ENCODE results near the gene WWOX.

WWOX gene

DNA sequence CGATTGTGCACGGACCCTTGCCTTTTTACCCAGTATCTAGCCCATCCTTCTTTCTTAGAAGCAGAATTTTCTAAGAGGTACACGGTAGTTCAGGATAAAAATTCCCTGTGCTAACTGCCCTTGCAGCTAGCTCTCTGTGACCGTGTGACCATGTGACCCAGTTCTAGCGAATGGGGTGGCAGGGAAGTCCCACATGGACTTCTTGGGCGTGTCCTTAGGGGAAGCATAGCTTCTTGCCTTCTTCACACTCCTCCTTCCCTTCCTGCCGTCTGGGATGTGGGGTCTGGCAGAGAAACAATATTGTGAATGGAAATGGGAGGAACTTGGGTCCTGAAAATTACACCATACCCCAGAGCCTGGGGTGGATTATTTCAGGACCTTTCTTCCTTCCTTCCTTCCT is 830.4 kb downstream of the WWOX start:
- no peak for FAIRE-seq

DNA sequence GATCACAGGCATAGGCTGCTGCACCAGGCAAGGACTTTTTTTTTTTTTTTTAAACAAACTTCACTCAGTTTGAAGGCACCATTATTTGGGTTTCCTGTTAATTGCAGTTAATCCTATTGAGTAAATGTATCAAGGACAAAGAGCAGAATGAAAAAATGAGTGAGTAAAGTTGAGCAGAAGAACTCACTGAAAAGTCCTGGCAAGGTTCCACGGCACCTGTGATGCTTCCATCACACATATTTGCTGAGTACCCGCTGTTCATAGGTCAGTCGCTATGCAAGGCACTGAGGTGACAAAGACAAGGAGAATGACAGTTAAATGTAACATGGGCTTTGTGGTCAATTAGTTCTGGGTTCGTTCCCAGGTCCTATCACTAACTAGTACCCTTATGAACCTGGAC is 831.1 kb downstream of the WWOX start:
- FAIRE-seq: no peak

GRCh38 chr16:78931267-78931666 is 831.8 kb downstream of the WWOX start:
- no peak for FAIRE-seq

DNA sequence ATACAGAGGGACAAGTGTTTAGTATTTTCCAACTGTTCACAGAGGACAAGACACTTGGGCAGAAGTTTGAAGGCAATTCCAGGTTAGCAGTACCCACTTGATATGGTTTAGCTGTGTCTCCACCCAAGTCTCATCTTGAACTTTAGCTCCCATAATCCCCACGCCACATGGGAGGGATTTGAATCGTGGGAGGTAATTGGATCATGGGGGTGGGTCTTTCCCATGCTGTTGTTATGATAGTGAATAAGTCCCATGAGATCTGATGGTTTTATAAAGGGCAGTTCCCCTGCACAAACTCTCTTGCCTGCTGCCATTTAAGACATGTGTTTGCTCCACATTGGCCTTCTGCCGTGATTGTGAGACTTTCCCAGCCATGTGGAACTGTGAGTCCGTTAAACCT is 832.2 kb downstream of the WWOX start:
- FAIRE-seq: no peak

DNA sequence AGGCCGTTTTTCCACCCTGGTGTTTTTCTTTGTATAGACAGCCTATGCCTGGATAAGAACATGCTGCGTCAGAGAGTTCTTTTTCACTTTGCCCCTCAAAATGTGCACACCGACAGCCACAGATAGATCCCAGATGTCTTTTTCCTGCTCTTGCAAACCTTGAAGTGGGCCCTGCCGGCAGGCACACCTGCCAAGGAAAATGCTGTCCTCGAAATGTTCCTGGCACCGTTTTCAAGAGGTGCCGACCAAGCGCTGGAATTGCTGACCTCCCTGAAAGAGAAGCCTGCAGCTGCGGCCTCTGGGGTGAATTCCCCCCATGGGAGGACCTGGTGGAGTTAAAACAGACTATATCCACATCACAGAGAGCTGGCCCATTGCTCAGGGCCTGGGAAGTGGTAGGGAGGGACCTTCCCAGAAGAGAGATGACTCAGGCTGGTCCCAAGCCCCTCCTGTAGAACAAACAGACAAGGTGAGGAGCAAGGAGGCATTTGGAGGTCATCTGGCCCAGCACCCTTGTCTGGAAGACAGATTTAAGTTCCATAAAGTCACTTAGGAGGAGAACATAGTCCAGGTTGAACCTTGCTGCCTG is 833.0 kb downstream of the WWOX start:
- no peak for FAIRE-seq

GRCh38 chr16:78936060-78936459 is 836.6 kb downstream of the WWOX start:
- no peak for FAIRE-seq

DNA sequence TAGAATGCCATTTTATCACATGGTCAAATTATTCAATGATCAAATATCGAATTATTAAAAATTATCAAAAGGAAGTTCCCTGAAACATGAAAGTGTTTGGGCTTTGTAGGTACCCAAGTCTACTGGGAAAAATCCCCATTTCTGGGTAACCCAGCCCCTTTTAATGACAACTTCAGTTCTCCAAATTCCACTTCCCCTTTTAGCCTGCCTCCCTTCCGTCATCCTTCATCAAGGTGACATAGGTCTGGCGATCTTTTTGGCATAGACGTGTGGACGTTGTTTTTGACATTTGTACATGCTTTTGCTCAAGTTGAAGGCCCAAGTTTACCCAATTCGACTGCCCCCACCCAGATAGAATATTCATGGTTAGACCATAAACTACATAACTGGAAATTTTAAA is 840.1 kb downstream of the WWOX start:
- no peak for FAIRE-seq

GRCh38 chr16:78942625-78943245 is 843.3 kb downstream of the WWOX start:
- no peak for FAIRE-seq

GRCh38 chr16:78945336-78945735 is 845.9 kb downstream of the WWOX start:
- no peak for FAIRE-seq

- FAIRE-seq: no peak
Measured at GRCh38 chr16:78946556-78946955, 847.1 kb downstream of the WWOX start.

DNA sequence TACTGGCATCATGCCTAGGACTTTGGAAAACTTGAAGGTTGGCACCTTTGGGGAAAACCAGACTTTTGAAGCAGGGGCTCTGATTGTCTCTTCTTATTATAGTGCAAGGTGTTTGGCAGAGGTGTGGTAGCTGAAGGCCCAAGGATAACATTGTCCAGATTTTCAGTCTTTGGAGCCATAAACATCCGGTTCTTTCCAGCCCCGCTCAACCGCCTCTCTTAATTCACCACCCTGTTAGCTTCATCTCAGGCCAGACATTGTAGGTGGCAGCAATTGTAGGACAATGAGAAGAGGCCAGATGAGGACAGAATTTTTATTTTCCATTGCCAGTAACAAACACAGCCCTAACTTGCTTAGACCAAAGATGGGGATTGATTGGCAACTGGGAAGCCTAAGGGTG is 851.3 kb downstream of the WWOX start:
- FAIRE-seq: no peak

DNA sequence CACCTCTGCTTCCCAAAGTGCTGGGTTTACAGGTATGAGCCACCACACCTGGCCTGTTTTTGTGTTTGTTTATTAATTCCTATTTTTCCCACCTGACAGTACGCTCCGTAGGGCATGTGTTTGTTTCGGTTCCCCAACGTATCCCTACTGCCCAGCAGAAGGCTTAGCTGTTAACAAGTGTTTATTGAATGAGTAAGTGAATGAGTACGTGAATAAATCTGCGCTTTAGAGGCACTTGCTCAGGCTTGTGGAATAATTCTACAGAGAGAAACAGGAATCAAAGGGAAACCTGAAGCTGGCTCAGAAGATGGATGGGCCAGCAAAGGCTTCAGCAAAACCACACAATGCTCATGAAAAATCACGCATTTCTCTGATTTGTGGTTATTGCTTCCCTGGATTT is 853.2 kb downstream of the WWOX start:
- FAIRE-seq: no peak

DNA sequence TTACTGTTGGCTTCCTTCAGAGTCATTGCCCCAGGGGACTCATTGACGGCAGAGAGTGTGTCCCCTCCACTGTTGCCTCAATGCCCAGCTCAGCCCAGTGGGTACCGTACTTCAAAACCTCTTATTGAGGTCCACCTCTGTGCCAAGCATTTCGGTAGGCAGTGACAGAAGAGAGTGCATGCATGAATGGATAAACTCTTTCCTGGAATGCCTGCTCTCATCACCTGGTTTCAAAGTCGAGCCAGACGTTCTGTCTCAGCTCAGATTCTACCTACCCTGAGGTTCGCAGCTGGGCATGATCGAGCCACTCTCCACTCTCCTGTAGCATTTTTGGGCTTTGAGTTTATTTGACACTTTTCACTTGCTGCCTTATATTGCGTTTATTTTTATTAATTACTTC is 854.1 kb downstream of the WWOX start:
- no peak for FAIRE-seq

DNA sequence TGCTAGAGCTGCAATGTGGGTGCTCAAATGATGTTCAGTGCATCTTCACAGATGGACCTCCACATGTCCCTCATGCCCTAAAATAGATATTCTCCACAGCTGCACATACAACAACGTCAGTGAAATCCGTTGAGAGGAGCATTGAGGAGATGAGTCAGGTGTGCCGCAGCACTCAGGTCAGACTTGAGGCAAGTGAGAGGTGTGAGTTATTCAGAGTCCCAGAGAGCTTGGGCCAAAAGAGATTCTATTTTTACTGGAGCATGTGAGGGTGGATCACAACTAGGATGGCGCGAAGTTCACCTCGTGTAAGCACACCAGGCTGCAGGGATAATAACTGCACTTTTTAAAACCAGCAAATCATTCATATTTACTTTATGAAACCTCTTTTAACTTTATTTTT is 855.8 kb downstream of the WWOX start:
- no peak for FAIRE-seq

GRCh38 chr16:78956859-78957258 is 857.4 kb downstream of the WWOX start:
- FAIRE-seq: no peak

DNA sequence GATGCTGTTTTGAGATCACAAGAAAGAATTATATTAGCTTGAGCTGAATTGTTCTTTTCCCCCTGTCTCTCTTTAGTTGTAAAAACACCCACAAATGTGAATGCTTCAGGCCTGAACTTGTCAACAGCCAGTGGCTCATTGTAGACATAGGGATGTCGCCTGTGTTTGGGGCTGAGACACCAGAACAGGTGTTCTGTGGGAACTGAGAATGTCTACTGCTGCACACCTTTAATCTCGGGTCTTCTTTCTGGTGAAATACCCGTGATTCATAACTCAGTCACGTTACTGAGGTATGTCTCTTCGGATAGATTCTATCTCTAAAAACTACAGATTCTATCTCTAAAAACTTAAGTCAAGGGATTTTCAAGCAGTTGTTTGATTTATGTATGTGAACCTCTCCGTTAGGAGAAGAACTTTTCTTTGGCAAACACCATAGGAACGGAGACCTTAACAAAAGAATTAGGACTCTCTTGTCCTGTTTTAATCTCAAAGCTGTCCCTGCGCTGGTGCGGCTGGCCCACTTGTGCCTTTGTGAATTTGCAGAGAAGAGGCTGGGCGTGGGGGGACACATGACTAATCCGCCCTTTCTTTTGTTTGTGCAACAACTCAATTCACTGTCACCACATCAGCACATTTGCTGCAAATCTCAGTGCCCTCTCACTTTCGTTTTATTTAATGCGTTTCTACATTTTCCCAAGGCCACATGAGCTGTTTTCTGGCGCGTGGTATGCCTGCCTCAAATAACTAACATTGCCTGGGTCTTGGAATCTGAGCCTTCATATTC is 858.1 kb downstream of the WWOX start:
- no peak for FAIRE-seq

DNA sequence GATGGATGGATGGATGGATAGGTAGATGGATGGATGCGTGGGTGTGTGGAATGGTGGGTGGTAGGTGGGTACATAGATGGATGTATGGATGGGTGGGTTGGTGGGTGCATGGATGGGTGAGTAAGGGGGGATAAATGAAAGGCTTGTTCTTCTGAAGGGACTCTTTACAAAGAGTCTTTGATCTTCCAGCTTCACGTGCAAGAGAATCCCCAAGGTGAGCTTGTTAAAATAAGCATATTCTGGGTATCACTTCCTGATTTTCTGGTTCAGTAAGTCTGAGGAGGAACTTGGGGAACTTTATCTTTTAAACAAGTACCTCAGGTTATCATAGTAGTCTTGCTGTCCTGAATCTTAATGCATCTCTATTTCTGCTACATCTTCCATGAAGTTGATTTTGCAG is 862.0 kb downstream of the WWOX start:
- FAIRE-seq: no peak

DNA sequence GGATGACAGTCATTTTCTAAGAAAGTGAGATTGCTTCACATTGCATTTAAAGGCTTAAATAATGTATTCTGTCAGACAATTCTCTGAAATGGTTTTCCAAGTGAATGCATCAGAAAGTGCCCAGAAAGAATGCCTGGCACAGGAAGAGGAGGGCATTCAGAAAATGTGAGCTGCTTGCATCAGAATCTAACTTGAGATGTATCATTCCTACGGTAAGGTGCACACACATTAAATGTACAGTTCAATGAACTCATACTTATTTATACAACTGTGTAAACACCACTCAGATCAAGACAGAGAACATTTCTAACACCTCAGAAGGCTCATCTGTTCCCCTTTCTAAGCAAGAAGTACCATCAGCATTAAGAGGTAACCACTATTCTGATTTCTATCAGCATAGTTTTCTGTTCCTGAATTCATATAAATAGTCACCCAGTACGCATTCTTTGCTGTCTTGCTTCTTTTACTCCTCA is 863.0 kb downstream of the WWOX start:
- no peak for FAIRE-seq

GRCh38 chr16:78967948-78968347 is 868.5 kb downstream of the WWOX start:
- no peak for FAIRE-seq

GRCh38 chr16:78969721-78970120 is 870.3 kb downstream of the WWOX start:
- FAIRE-seq: no peak

DNA sequence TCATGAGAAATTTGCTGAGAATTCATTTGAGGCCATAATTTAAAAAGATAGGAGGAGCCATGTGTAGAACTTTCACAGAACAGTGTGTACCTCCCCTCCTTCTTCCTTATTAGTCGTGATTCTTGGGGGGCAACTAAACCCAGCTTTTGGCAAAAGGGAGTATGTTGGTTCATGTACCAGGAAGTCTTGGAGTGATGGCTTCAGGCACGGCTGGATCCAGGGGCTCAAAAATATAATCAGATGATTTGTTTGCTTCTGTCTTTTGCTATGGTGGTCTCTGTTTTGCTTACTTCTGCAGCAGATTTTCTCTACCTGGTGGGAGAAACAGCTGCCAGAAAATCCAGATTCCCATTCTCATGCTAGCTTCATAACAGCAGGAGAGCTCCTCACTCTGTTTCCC is 871.2 kb downstream of the WWOX start:
- no peak for FAIRE-seq

DNA sequence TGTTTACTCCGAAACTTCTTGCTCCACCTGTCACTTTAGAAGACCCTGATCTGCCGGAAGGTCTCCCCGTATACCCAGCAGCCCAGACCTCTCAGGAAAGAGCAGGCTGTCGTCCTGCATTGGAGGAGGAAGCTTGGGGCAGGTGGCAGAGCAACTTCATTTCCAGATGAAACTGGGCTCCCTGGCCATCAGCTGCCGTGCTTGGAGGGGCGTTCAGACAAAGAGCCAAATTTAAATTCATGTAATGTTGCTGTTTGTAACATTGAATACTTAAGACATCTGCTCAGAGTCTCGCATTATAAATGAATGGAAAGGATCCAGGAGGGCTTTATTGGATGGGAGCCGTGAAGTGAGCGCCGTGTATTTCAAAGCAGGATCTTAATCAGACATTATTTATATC is 872.6 kb downstream of the WWOX start:
- no peak for FAIRE-seq

- no peak for FAIRE-seq
Measured at GRCh38 chr16:78972986-78973385, 873.5 kb downstream of the WWOX start.

DNA sequence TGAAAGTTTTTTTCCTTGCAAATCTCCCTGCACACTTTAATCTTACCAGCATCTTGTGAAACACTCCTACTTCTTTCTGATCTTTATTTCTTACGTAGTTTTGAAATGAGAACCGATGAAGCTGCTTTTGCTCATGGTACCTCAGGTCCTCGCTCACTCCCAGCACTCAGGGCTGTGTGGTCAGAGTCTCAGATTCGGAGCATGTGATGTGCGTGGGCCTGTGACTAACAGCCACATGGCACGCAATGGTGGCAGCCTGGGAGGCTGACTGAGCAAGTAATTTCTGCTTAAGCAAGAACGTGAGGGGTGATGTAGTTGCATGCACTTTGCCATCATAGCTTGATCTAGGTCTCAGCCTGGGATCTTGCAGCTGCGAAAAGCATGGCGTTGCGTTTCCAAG is 876.8 kb downstream of the WWOX start:
- FAIRE-seq: no peak
